Measurements from ENCODE around the gene CTF1.
"Not testable (repeated sequence)": the region's sequence is repeated elsewhere in the genome, so short reads cannot be mapped to it uniquely, and the experiment has no call there.

Gene CTF1, protein sequence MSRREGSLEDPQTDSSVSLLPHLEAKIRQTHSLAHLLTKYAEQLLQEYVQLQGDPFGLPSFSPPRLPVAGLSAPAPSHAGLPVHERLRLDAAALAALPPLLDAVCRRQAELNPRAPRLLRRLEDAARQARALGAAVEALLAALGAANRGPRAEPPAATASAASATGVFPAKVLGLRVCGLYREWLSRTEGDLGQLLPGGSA

GRCh38 chr16:30896261-30896888, at the start of gene CTF1:
Gene CTF1, plus strand, starts transcription at chr16:30896614. Its CDS starts 30 bp downstream, at chr16:30896644.
- DNase-seq (ENCODE audit: low spot score) = peak; percentile 92

GRCh38 chr16:30846649-30847402, 49.6 kb upstream of the CTF1 start:
- DNase-seq (ENCODE audit: low spot score) = no peak

- DNase-seq (ENCODE audit: low spot score) = no peak
These were observed 46.2 kb upstream of the CTF1 start for GRCh38 chr16:30850246-30850645.

- DNase-seq (ENCODE audit: low spot score) = no peak
These were observed 42.7 kb upstream of the CTF1 start for GRCh38 chr16:30853758-30854157.

DNA sequence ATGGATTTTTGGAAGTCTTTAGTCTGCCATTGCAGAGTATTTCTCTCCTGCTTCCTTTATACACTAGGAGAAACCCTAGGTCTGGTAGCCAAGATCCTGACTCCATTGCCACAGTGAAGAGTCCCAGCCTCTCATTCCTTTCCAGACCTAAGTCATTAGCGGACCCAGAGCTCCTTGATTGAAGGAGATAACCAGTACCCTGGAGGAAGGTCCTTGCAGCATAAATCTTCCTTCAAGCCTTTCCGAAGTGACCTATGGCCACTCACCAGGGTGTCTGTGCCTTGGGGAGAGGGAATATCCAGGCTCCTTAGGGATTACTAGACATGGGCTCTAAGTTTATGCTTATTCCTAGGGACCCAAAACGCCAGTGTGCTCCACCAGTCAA, 38.3 kb upstream of the CTF1 start:
- DNase-seq (ENCODE audit: low spot score) = no peak

GRCh38 chr16:30858829-30859423, 37.5 kb upstream of the CTF1 start:
- no peak for DNase-seq (ENCODE audit: low spot score)

- DNase-seq (ENCODE audit: low spot score) = not testable (repeated sequence)
These were observed 35.7 kb upstream of the CTF1 start for GRCh38 chr16:30860729-30861128.

- not testable (repeated sequence) for DNase-seq (ENCODE audit: low spot score)
These were observed 33.2 kb upstream of the CTF1 start for GRCh38 chr16:30863178-30863577.

GRCh38 chr16:30866031-30866430, 30.4 kb upstream of the CTF1 start:
- no peak for DNase-seq (ENCODE audit: low spot score)

- no peak for DNase-seq (ENCODE audit: low spot score)
These were observed 28.7 kb upstream of the CTF1 start for GRCh38 chr16:30867747-30868146.

- no peak for DNase-seq (ENCODE audit: low spot score)
These were observed 25.5 kb upstream of the CTF1 start for GRCh38 chr16:30870904-30871303.

DNA sequence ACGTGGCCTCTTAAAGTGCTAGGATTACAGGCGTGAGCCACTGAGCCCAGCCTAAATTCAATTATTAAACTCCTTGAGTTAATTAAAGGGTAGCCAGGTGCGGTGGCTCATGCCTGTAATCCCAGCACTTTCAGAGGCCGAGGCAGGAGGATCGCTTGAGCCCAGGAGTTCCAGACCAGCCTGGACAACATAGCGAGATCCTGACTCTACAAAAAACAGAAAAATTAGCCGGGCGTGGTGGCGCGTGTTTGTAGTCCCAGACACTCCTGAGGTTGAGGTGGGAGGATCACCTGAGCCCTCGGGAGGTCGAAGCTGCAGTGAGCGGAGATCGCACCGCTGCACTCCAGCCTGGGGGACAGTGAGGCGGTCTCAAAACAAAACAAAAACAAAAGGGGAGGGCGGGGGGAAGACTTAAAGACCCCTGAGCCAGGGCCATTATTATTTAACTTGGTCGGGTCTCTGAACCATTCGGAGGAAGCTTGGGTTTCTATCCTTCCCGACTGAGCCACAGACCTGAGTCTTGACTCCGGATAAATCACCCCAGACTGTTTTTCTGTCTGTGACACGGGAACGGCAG, 22.1 kb upstream of the CTF1 start:
- no peak for DNase-seq (ENCODE audit: low spot score)

DNA sequence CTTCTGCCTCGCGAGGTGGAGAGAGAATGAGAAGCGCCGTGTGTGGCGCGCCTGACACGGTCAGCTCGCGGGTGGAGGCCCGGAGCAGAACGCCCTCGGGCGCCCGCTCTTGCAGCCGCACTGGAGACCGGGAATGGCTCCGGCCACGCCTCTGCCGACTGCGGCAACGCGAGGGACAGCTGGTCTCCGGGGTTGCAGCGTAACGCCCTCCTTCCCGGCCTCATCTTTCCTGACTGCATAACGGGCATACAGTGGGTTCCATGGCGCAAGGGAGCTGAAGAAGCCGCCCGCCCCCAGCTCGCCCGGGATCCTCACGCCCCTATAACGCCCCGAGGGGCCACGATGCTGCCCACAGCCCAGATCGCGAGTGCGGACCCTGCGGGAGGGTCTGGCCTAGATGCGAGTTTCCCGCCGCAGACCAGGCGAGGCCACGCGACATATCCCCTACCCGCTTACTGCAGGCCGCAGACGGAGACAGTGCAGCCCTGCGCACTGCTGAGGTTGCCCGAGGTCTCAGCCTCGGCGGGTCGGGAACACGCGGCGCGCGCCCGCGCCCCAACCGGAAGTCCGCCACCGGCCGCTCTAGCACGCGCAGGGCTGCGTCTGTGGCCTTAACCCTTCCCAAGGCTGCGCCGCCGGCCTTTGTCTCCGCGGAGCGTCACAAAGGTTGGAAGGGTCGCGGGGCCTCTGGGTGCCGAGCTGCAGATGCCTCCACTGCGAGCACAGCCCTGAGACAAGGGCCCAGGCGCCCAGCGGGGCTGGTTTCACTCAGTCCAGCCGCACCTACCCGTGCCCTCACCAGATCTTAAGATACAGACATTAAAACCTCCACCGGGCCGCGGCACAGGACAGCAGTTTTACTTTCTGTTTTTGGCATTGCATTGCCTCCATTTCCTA, 21.3 kb upstream of the CTF1 start:
- DNase-seq (ENCODE audit: low spot score) = peak; percentile 90

- DNase-seq (ENCODE audit: low spot score) = peak; percentile 45
These were observed 20.3 kb upstream of the CTF1 start for GRCh38 chr16:30875871-30876801.

- no peak for DNase-seq (ENCODE audit: low spot score)
These were observed 19.5 kb upstream of the CTF1 start for GRCh38 chr16:30876867-30877266.

- DNase-seq (ENCODE audit: low spot score) = no peak
These were observed 13.7 kb upstream of the CTF1 start for GRCh38 chr16:30882429-30883310.

- no peak for DNase-seq (ENCODE audit: low spot score)
These were observed 11.7 kb upstream of the CTF1 start for GRCh38 chr16:30884760-30885159.

- DNase-seq (ENCODE audit: low spot score) = no peak
These were observed 11.2 kb upstream of the CTF1 start for GRCh38 chr16:30885196-30885595.

DNA sequence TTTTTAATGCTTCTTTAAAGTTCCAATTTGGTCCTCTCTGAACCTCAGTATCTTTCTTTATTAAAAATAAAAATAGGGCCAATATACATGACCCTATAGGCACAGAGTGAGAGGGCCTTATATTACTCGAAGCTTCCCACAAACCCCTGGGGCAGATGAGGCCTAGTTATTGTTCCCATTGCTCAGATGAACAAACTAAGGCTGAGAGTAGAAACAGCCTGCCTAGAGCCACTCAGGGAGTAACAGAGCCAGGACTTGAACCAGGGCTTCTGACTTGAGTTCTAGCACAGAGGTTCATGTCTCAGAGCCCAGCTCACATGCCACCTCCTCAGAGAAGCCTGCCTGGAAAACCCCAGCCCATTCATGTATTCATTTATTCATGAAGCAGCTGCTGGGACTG, 10.3 kb upstream of the CTF1 start:
- no peak for DNase-seq (ENCODE audit: low spot score)
